OCI-LY3 (cell line): ENCODE results near the gene TMA16.

Experiments used
- H2AFZ ChIP-seq: fragments of 200-600, 300-600 bp; shearing (Covaris generic); 2 replicates; pipeline ENCODE4 v1.6.0; 2014; ENCODE audit warnings: antibody characterized with exemption, low read depth, low read length
- H3K27ac ChIP-seq: fragments of 200-600, 300-600 bp; sonication (generic); 2 replicates; pipeline ENCODE4 v1.5.1; 2014; ENCODE audit warnings: mild to moderate bottlenecking, low read length, moderate library complexity, mixed read lengths
- H3K27me3 ChIP-seq: fragments of 200-600, 300-600 bp; sonication (generic); 2 replicates; pipeline ENCODE4 v1.6.1; 2014; ENCODE audit warnings: low read depth, low read length, mixed read lengths
- H3K36me3 ChIP-seq: fragments of 200-600, 300-600 bp; sonication (generic); replicated peaks from 2 replicates; pipeline ENCODE3; 2014; ENCODE audit warnings: low read depth, low read length, mixed read lengths
- H3K4me1 ChIP-seq: fragments of 300-600, 200-600 bp; sonication (generic); 2 replicates; pipeline ENCODE4 v1.6.1; 2014; ENCODE audit warnings: low read length, mixed read lengths
- H3K4me2 ChIP-seq: fragments of 200-600, 300-600 bp; sonication (generic); 2 replicates; pipeline ENCODE4 v1.6.1; 2014; ENCODE audit warnings: low read length, mixed read lengths
- H3K4me3 ChIP-seq: fragments of 300-600, 200-600 bp; sonication (generic); 2 replicates; pipeline ENCODE4 v1.5.1; 2014; ENCODE audit warnings: antibody characterized with exemption, mild to moderate bottlenecking, low read length, moderate library complexity
- H3K79me2 ChIP-seq: fragments of 300-600, 200-600 bp; shearing (Covaris generic); 2 replicates; pipeline ENCODE4 v1.6.1; 2014; ENCODE audit warnings: mild to moderate bottlenecking, low read length, mixed read lengths
- H3K9ac ChIP-seq: fragments of 300-600, 200-600 bp; shearing (Covaris generic); 2 replicates; pipeline ENCODE4 v1.6.0; 2014; ENCODE audit warnings: mild to moderate bottlenecking, low read length, moderate library complexity
- H3K9me3 ChIP-seq: fragments of 200-600, 300-600 bp; shearing (Covaris generic); 2 replicates; pipeline ENCODE4 v1.6.1; 2014; ENCODE audit warnings: low read length, mixed read lengths; ENCODE audit not compliant: insufficient read depth
- H4K20me1 ChIP-seq: fragments of 200-600, 300-600 bp; sonication (generic); 2 replicates; pipeline ENCODE4 v1.6.1; 2016; ENCODE audit warnings: low read length, mixed read lengths; ENCODE audit not compliant: insufficient read depth
- CTCF ChIP-seq: fragments of 200-600, 300-600 bp; sonication (generic); IDR thresholded peaks from 2 replicates; pipeline ENCODE4 v1.5.1; 2014; ENCODE audit warnings: antibody characterized with exemption, low read length, low read depth
- EZH2phosphoT487 ChIP-seq: fragments of 200-600 bp; shearing (Covaris generic); IDR thresholded peaks from 2 replicates; pipeline ENCODE4 v1.6.1; 2018; ENCODE audit warnings: antibody characterized with exemption, mixed run types, low read depth

Gene TMA16

GRCh38 chr4:163505374-163505773 lies 10.9 kb downstream of the TMA16 start:
- Histone ChIP-seq H3K4me1 (peaks cover 23% of the 10 kb centered on the region), H3K4me3 (no peak overlapping the region), H2AFZ (no peak overlapping the region), H3K4me2 (peak overlapping the region; percentile 17), H3K9me3 (no peaks in the 10 kb centered on the region), H3K27ac (no peak overlapping the region), H3K36me3 (peaks cover 56% of the 10 kb centered on the region), H3K27me3 (no peaks in the 10 kb centered on the region), H4K20me1 (peaks cover 88% of the 10 kb centered on the region), H3K9ac (no peak overlapping the region), H3K79me2 (peaks cover 100% of the 10 kb centered on the region)
- TF ChIP-seq CTCF (no peak), EZH2phosphoT487 (no peak)

GRCh38 chr4:163515198-163515597 lies 20.7 kb downstream of the TMA16 start:
- Histone ChIP-seq H3K79me2 (peaks cover 47% of the 10 kb centered on the region), H3K27me3 (no peaks in the 10 kb centered on the region), H4K20me1 (peaks cover 19% of the 10 kb centered on the region), H3K4me3 (no peak overlapping the region), H2AFZ (no peak overlapping the region), H3K4me1 (no peaks in the 10 kb centered on the region), H3K9me3 (no peaks in the 10 kb centered on the region), H3K27ac (no peak overlapping the region), H3K9ac (no peak overlapping the region), H3K36me3 (peaks cover 83% of the 10 kb centered on the region), H3K4me2 (no peak overlapping the region)
- no peak for TF ChIP-seq EZH2phosphoT487
- no peak for TF ChIP-seq CTCF

- no peak overlapping the region for H3K4me2 ChIP-seq
- no peaks in the 10 kb centered on the region for H3K9me3 ChIP-seq
- no peak overlapping the region for H3K9ac ChIP-seq
- H3K27me3 ChIP-seq, result no peaks in the 10 kb centered on the region
- no peak overlapping the region for H2AFZ ChIP-seq
- no peaks in the 10 kb centered on the region; the same call in 1 of the 2 replicates for H3K79me2 ChIP-seq
- TF ChIP-seq EZH2phosphoT487 (no peak), CTCF (no peak)
- peaks cover 17% of the 10 kb centered on the region; the same call in 1 of the 2 replicates for H4K20me1 ChIP-seq
- H3K27ac ChIP-seq, result no peak overlapping the region
- peaks cover 86% of the 10 kb centered on the region for H3K36me3 ChIP-seq
- no peaks in the 10 kb centered on the region for H3K4me1 ChIP-seq
- no peak overlapping the region for H3K4me3 ChIP-seq
Measured at GRCh38 chr4:163523791-163524365, 29.4 kb downstream of the TMA16 start.

GRCh38 chr4:163525982-163526381 lies 31.5 kb downstream of the TMA16 start:
- Histone ChIP-seq H2AFZ (no peak overlapping the region), H3K4me1 (no peaks in the 10 kb centered on the region), H3K27me3 (no peaks in the 10 kb centered on the region), H3K27ac (no peak overlapping the region), H3K9me3 (no peaks in the 10 kb centered on the region), H3K4me2 (no peak overlapping the region), H4K20me1 (peaks cover 37% of the 10 kb centered on the region; the same call in 1 of the 2 replicates), H3K79me2 (no peaks in the 10 kb centered on the region; the same call in 1 of the 2 replicates), H3K36me3 (peaks cover 87% of the 10 kb centered on the region), H3K9ac (no peak overlapping the region), H3K4me3 (no peak overlapping the region)
- TF ChIP-seq EZH2phosphoT487, result no peak
- no peak for TF ChIP-seq CTCF
